HG02938 (cell line): Measurements from ENCODE around the gene ARPC5.

Experiments used
- ATAC-seq: cut with Tn5 transposase; IDR thresholded peaks from one replicate; pipeline ENCODE4 v1.9.1; 2021; ENCODE audit warnings: mild to moderate bottlenecking, moderate library complexity; ENCODE audit not compliant: unreplicated experiment

ARPC5 gene

GRCh38 chr1:183612407-183612806, 23.2 kb downstream of the ARPC5 start:
- no peak for ATAC-seq

GRCh38 chr1:183611021-183611420, 24.6 kb downstream of the ARPC5 start:
- no peak for ATAC-seq

- no peak for ATAC-seq
Observed at GRCh38 chr1:183609759-183610452, 25.7 kb downstream of the ARPC5 start.

DNA sequence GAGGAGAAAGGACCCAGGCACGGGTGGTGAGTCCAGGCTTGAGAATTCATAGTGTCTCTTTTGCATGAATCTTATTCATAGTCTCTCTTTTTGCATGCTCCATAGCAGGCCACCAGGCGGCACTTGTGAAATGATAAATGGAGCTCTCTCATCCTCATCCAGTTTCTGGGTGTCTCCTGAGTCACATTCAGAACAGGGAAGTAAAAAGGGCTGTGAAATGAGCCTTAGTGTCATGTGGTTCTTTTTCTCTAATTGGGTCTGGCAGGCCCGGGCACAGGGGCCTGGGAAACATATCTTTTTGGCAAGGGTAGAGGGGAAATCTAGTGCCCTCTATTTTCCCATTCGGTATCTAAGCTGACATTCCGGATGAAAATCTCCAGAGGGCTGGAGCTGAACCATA, 26.3 kb downstream of the ARPC5 start:
- peak; percentile 46 for ATAC-seq

DNA sequence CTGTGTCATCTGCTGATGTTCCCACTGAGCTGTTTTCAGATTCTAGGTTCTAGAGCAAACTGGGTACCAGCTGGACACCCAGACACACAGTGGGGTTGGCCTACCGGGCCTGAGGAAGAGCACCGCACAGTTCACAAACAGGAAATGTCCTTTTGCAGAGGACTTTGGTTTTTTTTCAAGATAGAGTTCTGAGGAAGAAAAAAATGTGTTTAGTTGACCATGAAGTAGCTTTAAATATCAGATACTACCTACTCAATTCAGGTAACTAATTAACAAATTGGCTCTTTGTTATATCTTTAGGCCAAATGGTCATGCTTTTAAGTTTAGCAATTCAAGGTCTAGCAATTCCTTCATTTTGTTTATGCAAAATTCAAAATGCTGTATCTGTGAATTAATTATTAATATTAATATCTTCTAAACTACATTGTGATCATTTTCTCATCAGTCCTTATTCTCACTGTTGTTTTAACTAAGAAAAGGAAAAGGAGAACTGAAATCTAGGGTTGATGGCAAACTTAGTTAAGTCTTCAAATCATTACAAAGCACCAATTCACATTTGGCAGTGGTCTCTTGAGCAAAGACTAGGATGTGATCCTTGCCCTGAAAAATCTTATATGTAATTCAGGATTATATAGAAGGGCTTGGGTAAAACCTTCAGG, 28.1 kb downstream of the ARPC5 start:
- ATAC-seq, result peak; percentile 47

GRCh38 chr1:183605904-183606303, 29.7 kb downstream of the ARPC5 start:
- no peak for ATAC-seq

DNA sequence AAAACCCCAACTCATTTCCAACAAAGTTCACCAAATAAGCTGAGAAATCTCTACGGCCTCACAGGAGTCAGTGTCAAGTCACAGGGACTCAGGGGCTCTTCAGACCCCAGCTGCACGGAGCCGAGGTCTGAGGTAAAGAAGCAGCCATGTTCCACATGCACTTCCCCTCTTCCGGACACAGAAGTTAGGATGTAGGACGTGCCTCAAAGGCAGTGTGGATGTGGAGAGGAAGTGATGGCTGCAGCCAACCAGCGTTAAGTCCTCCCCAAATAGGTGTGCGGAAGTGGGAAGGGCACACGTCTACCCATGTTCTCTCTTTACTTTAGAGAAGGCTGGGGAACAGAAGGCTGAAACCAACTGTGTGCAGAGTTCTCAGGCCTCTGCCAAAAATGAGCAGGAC, 30.8 kb downstream of the ARPC5 start:
- ATAC-seq, result no peak

- no peak for ATAC-seq
Observed at GRCh38 chr1:183604038-183604808, 31.4 kb downstream of the ARPC5 start.

GRCh38 chr1:183602510-183602909, 33.1 kb downstream of the ARPC5 start:
- ATAC-seq, result no peak

DNA sequence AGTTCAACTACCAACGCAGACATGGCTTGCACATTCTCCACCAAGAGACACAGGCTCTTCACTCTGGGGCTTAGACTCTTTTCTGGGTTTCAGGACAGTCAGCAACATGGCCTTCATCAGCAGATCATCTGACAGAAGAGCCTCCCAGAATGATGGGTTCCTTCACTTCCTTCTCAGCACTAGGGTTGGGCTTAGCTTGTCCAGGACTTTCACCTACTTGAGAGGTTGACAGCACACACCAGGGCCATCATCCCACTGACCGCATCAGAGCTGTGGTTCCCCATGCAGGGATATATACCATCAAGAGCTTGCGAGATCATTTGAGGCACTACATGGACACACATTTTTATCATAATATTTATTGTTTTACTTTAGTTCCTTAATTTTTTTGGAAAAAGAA, 34.9 kb downstream of the ARPC5 start:
- ATAC-seq, result no peak

GRCh38 chr1:183600136-183600535, 35.4 kb downstream of the ARPC5 start:
- no peak for ATAC-seq

DNA sequence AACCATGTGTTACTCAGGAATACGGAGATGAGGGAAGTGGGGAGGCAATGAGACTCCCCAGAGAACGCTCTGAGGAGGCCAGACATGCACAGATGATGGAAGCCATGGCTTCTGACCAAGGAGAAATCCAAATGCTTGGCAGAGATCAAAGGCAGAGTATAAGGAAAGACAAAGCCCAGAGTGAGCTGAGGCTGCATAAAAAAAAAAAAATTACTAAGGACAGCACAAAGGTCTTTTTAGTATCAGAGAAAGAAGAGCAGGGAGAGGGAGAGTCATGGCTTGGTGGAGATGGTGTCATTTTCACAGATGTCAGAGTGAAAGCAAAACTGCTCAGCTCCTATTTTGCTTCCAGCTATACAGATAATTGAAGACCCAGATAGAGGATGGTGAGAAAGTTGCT, 37.2 kb downstream of the ARPC5 start:
- peak; percentile 68 for ATAC-seq

GRCh38 chr1:183597656-183598347, 37.8 kb downstream of the ARPC5 start:
- no peak for ATAC-seq

DNA sequence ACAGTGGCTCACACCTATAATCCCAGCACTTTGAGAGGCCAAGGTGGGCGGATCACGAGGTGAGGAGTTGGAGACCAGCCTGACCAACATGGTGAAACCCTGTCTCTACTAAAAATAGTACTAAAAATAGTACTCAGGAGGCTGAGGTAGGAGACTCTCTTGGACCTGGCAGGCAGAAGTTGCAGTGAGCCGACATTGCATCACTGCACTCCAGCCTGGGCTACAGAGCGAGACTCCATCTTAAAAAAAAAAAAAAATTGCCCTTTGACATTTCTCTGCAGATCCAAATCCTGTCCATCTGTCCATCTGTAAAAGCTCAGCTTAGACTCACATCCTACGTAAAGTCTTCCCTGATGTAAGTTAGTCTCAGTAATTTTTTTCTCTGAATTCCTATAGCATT, 39.1 kb downstream of the ARPC5 start:
- no peak for ATAC-seq

DNA sequence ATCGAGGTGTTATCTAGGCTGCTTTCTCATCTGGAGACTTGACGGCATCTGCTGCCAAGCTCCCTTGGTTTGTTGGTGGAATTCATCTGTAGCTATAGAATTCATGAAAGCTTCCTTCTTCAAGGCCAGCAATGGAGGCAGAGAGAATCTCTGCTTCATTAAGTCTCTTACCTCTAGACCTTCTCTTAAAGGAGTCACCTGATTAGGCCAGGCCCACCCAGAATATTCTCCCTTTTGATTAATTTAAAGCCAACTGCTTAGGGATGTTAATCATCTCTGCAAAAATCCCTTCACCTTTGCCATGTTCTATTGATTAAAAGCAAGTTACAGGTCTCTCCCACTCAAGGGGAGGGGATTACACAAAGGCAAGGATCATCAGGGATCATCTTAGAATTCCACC, 40.0 kb downstream of the ARPC5 start:
- ATAC-seq, result no peak

DNA sequence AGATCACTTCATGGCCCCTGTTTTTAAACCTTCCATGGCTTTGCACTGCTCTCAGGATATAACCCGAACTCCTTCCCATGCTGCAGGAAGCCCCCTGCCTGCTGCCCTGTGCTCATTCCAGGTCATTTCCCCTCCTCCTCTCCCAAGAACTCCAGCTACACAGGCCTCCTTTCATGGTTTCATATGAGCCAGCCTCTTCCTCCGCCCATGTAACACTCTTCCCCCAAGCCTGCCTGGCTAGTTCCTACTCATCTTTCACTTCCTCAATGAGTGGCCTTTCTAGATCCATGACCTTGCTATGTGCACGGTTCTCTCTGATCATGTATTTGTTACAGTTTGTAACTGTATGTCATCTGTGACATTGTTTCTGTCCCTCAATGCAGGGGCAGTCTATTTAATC, 42.2 kb downstream of the ARPC5 start:
- ATAC-seq, result peak; percentile 58

GRCh38 chr1:183592733-183593132, 42.9 kb downstream of the ARPC5 start:
- no peak for ATAC-seq

- ATAC-seq, result peak; percentile 74
Observed at GRCh38 chr1:183590244-183591191, 45.1 kb downstream of the ARPC5 start, which contains the start of gene NCF2. NCF2 (minus strand) TSS chr1:183590459; CDS start chr1:183590329, 130 bp downstream.

GRCh38 chr1:183589874-183590243, 45.7 kb downstream of the ARPC5 start:
- ATAC-seq, result no peak

DNA sequence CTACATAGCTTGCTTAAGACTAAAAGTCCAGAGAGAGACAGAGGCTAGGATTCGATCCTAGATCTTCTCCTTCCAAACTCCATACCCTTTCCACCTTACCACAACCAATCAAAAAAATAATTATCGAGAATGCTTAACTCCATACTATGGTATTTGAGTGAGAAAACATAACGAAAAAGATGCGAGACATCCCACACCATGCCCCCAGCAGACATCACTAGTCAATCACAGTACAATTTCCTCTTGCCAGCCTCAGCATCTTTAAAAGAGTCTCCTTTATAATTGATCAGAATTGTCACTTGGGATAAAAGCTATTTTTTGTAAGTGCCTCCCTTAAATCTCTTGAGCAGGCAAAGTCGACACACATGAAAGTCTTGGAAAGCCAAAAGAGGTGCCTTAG, 46.2 kb downstream of the ARPC5 start:
- no peak for ATAC-seq
